Endothelial cell of umbilical vein (primary cell): Measurements from ENCODE around the gene FNDC5. TPM values are rescaled to one million over a fixed set of nuclear protein-coding genes. Genes with fewer than 3 reads are reported as not detected.

Source experiments
- BruUV-seq: library from RNA; stranded (reverse); fragments of 400-500 nt; replicated peaks from 2 replicates; lab custom pipeline; 2021; lab: Mats Ljungman, UMichigan
- CTCF ChIA-PET: fragments of 300-600, 350-600 bp; sonication (Branson Sonifier 250); formaldehyde crosslinking; loops from one replicate; lab custom pipeline; 2021; ENCODE audit warnings: antibody characterized with exemption, inconsistent platforms; lab: Charles Lee
- POLR2A ChIA-PET: fragments of 300-600, 350-600 bp; sonication (Branson Sonifier 250); formaldehyde crosslinking; loops from one replicate; lab custom pipeline; 2021; ENCODE audit warnings: antibody characterized with exemption, inconsistent platforms; lab: Charles Lee
- DNase-seq: peaks from one replicate; pipeline ENCODE4 v3.0.0-alpha.2; 2011; ENCODE audit warnings: low read depth, low spot score
- FAIRE-seq: peaks from 2 replicates; lab custom pipeline; 2011; peaks lifted over from hg19 to GRCh38; lab: Jason Lieb, UNC
- H2AFZ ChIP-seq: 2 replicates; pipeline ENCODE4 v1.6.0; 2012; ENCODE audit warnings: low read depth, low read length, control low read depth, inconsistent platforms
- H3K27ac ChIP-seq: 2 replicates; pipeline ENCODE4 v1.5.1; 2011; ENCODE audit warnings: low read depth, mild to moderate bottlenecking, control low read depth, low read length, moderate library complexity; ENCODE audit not compliant: insufficient read depth
- H3K27me3 ChIP-seq, 2 experiments: 2 replicates each; pipeline versions ENCODE4 v1.6.0 to v1.6.1; 2011; ENCODE audit warnings: low read length in 2 of 2, mixed read lengths in 1 of 2; ENCODE audit not compliant: control insufficient read depth in 2 of 2, insufficient read depth in 2 of 2
- H3K36me3 ChIP-seq, 2 experiments: 2 replicates in 1 of 2; 3 replicates in 1 of 2; pipeline ENCODE4 v1.5.1; 2011; ENCODE audit warnings: low read length in 2 of 2, mild to moderate bottlenecking in 1 of 2, moderate library complexity in 1 of 2; ENCODE audit not compliant: control insufficient read depth in 2 of 2, insufficient read depth in 2 of 2; ENCODE audit errors: extremely low read depth in 1 of 2
- H3K4me1 ChIP-seq: 3 replicates; pipeline ENCODE4 v1.5.1; 2011; ENCODE audit warnings: mild to moderate bottlenecking, low read length; ENCODE audit not compliant: control insufficient read depth, insufficient read depth; ENCODE audit errors: extremely low read depth
- H3K4me2 ChIP-seq: 2 replicates; pipeline ENCODE4 v1.6.1; 2011; ENCODE audit warnings: low read length, control low read depth, mixed read lengths; ENCODE audit not compliant: insufficient read depth
- H3K4me3 ChIP-seq, 3 experiments: fragments of 200-600 bp in 1 of 3; sonication (generic), shearing (Covaris generic) in 1 of 3; replicated peaks in 1 of 3; 2 replicates each; pipeline ENCODE4 v1.5.1; 2011 to 2016; ENCODE audit warnings: control low read depth in 3 of 3, low read length in 3 of 3, mild to moderate bottlenecking in 2 of 3, inconsistent platforms in 1 of 3, low read depth in 1 of 3, moderate library complexity in 1 of 3; ENCODE audit not compliant: insufficient read depth in 1 of 3
- H3K79me2 ChIP-seq: 2 replicates; pipeline ENCODE4 v1.6.0; 2012; ENCODE audit warnings: low read length, inconsistent platforms; ENCODE audit not compliant: control insufficient read depth, insufficient read depth
- H3K9ac ChIP-seq: replicated peaks from 2 replicates; pipeline ENCODE3; 2011; ENCODE audit warnings: low read length, control low read depth; ENCODE audit not compliant: insufficient read depth; ENCODE audit errors: extremely low read depth
- H3K9me1 ChIP-seq: replicated peaks from 3 replicates; pipeline ENCODE4 v1.6.0; 2011; ENCODE audit warnings: mild to moderate bottlenecking, low read length; ENCODE audit not compliant: control insufficient read depth, insufficient read depth; ENCODE audit errors: extremely low read depth
- H3K9me3 ChIP-seq: replicated peaks from 2 replicates; pipeline ENCODE4 v1.5.1; 2012; ENCODE audit warnings: low read length, inconsistent platforms; ENCODE audit not compliant: control insufficient read depth, insufficient read depth
- H4K20me1 ChIP-seq: replicated peaks from 2 replicates; pipeline ENCODE3; 2011; ENCODE audit warnings: mild to moderate bottlenecking, low read length; ENCODE audit not compliant: control insufficient read depth, insufficient read depth; ENCODE audit errors: extremely low read depth
- CTCF ChIP-seq, 2 donors: IDR thresholded peaks; 1 replicate in 1 of 2; 2 replicates in 1 of 2; pipeline ENCODE4 v1.5.1; 2011; ENCODE audit warnings: low read length in 2 of 2, mild to moderate bottlenecking in 2 of 2, moderate library complexity in 2 of 2, control low read depth in 1 of 2, inconsistent platforms in 1 of 2, low read depth in 1 of 2; ENCODE audit not compliant: insufficient read depth in 1 of 2; ENCODE audit errors: extremely low read depth in 1 of 2
- EZH2 ChIP-seq: IDR thresholded peaks from 2 replicates; pipeline ENCODE4 v1.6.1; 2012; ENCODE audit warnings: borderline replicate concordance, low read depth, mild to moderate bottlenecking, moderate library complexity, low read length, inconsistent platforms; ENCODE audit not compliant: severe bottlenecking
- GATA2 ChIP-seq: IDR thresholded peaks from 2 replicates; pipeline ENCODE4 v1.7.0; 2011; ENCODE audit warnings: low read depth, mild to moderate bottlenecking, moderate library complexity, mixed read lengths, low read length; ENCODE audit not compliant: insufficient read length, insufficient read depth
- JUN ChIP-seq: IDR thresholded peaks from 2 replicates; pipeline ENCODE4 v1.6.1; 2011; ENCODE audit warnings: borderline replicate concordance, low read depth; ENCODE audit not compliant: insufficient read length, insufficient read depth
- MAX ChIP-seq: IDR thresholded peaks from 2 replicates; pipeline ENCODE4 v1.6.1; 2011; ENCODE audit not compliant: insufficient read depth, insufficient read length
- MYC ChIP-seq: IDR thresholded peaks from one replicate; pipeline ENCODE4 v1.6.1; 2011; ENCODE audit warnings: mild to moderate bottlenecking, low read depth, low read length
- POLR2A ChIP-seq: IDR thresholded peaks from 2 replicates; pipeline ENCODE4 v1.6.1; 2012; ENCODE audit warnings: low read depth, mild to moderate bottlenecking, control low read depth, low read length
- POLR2AphosphoS5 ChIP-seq: IDR thresholded peaks from 2 replicates; pipeline ENCODE4 v1.6.1; 2012; ENCODE audit warnings: low read depth, mild to moderate bottlenecking, control low read depth, low read length, moderate library complexity; ENCODE audit not compliant: insufficient read depth
- dilution Hi-C: fragments of 300-500 bp; cut with MboI; formaldehyde crosslinking; loops from one replicate; pipeline ENCODE4 v1.15.0; 2019; ENCODE audit warnings: low sequenced_read_pairs; ENCODE audit not compliant: extremely low pct_ligation_motif_present
- intact Hi-C: fragments of 100-400 bp; cut with micrococcal nuclease; formaldehyde crosslinking; loops from one replicate; pipeline ENCODE4 v1.10.0; 2022
- polyA plus RNA-seq, 4 experiments: library from polyadenylated mRNA; depleted of rRNA in 3 of 4; stranded (reverse) in 3 of 4; unstranded in 1 of 4; fragments of >200 nt; gene quantifications; 2 replicates each; pipeline versions ENCODE4 v1.2.1 to v1.2.3, GENCODE V29; 2011 to 2012; ENCODE audit warnings: missing spikeins in 1 of 4
- total RNA-seq: library from RNA; stranded (reverse); gene quantifications from 2 replicates; pipeline ENCODE4 v1.2.3, GENCODE V29; 2021

Gene FNDC5
- total and polyA plus RNA-seq, 2 donors (not counting 3 experiments of a cell fraction or from before 2014, with no cell fraction given): 0.14 to 0.64 TPM

- H3K4me1 ChIP-seq: peaks cover 8% of the 10 kb centered on the region
- peaks cover 13 to 19% of the 10 kb centered on the region in 2 experiments for H3K27me3 ChIP-seq
- no peak overlapping the region for H3K4me3 ChIP-seq
- BruUV-seq: no TSS peak
- no peaks in the 10 kb centered on the region for H4K20me1 ChIP-seq
- DNase-seq (no peak), FAIRE-seq (no peak)
- no peaks in the 10 kb centered on the region for H3K79me2 ChIP-seq
- no peak overlapping the region for H3K27ac ChIP-seq
- TF ChIP-seq GATA2: no peak
- no peak for TF ChIP-seq POLR2A
- TF ChIP-seq MAX: no peak
- no peak for TF ChIP-seq MYC
- TF ChIP-seq JUN: no peak
- TF ChIP-seq CTCF (IDR thresholded peaks at IDR 0.05; ENCODE audit: extremely low read depth in 1 of 2, insufficient read depth in 1 of 2, low read depth in 1 of 2, low read length in 2 of 2): no peak
- no peak for TF ChIP-seq POLR2AphosphoS5
- no peak for TF ChIP-seq EZH2
- dilution Hi-C loops (no loop called here), intact Hi-C loops (no loop called here)
- no peak overlapping the region for H3K9ac ChIP-seq
- POLR2A ChIA-PET: no interaction called here
- no peak overlapping the region for H3K4me2 ChIP-seq
- no peak overlapping the region for H2AFZ ChIP-seq
- no peaks in the 10 kb centered on the region for H3K9me1 ChIP-seq
- H3K9me3 ChIP-seq: no peaks in the 10 kb centered on the region
- no peaks in the 10 kb centered on the region for H3K36me3 ChIP-seq
- CTCF ChIA-PET: interaction anchor here (1.0 to 2.1 kb wide), 4 partner anchors 8 to 190 kb away, joined by 3 to 13 read pairs (median 4); partner anchors contain the start of gene HPCA
Measured at GRCh38 chr1:32895325-32896215, 24.9 kb upstream of the FNDC5 start.
